ENCODE data around the gene MYO5B. TPM values are rescaled to one million over a fixed set of nuclear protein-coding genes. Genes with fewer than 3 reads are reported as not detected.

MYO5B gene
- total RNA-seq, 1 donor from 2014 or later: 0.20 TPM

- no peak for DNase-seq (ENCODE audit: low read depth, low spot score)
These were observed 42.0 kb downstream of the MYO5B start for GRCh38 chr18:50152900-50153299.

DNA sequence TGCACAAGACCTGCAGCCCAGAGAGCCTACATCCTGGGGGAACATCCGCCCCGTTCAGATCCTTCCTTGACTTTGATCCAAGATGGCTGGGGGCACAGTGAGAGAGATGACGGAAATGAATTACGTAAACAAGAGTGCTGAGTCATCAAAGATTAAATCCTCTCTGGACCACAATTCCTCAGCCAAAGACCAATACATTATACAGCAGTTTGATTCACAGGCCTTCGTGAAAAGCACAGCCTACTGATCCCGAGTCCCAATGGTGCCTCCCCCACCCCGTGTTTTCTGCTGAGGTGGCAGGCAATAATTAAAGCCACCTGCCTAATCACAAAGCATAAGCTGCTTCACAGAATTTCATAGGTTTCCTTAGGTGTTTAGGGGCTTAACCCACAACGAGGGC lies 43.0 kb downstream of the MYO5B start:
- DNase-seq (ENCODE audit: low read depth, low spot score): no peak

DNA sequence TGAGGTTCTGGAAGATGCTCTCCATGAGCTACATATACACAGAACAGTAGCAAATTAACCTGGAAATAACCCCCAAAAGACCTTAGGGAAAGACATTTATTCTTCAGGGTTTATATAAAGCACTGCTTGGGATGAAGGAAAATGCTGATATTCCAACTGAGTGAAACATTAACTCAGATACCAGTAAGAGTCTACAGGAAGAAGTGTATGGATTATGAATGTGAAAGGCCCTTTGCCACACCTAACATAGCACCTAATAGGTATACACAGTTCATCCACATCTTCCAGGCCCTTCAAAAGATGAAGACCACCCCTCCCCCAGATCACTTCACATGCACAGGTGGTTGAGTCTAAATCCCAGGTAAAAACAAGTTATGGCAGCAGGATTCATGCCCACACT lies 50.4 kb downstream of the MYO5B start:
- no peak for DNase-seq (ENCODE audit: low read depth, low spot score)

DNA sequence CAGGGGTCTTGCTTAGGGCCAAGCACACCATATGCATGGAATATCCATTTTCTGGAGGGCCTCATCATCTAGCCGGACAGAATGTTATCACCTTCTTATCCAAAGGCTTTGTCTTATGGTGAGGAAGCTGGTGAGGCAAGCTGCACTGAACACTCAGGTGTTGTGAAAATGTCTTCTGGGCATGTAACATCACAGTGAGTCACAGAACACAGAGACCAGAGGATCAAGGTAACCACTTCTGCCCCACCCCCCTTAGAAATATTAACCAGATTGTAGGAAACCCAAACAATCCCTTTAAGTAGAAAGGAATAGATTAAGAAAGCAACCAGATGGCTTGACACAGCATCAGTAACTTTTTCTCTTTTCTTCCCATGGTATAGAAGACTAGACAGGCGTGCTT lies 51.1 kb downstream of the MYO5B start:
- no peak for DNase-seq (ENCODE audit: low read depth, low spot score)

DNA sequence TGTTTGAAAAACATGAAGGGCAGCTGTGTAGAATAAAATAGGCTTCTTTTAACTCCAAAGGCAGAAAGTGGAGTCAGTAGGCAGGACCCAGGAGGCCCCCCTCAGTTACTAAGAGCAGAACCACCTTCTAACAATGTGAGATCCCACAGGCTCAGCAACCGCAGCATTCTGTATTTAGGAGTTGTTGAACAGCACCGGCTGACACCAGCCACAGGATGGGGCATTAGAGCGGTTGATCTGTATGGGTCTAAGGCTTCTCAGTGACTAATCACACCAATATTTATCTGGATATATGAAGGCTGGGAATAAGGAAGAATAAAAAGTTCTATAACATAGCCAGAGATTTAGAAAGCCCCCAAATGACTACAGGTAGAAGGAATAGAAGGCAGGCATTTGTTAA lies 51.7 kb downstream of the MYO5B start:
- no peak for DNase-seq (ENCODE audit: low read depth, low spot score)

- DNase-seq (ENCODE audit: low read depth, low spot score): no peak
These were observed 52.4 kb downstream of the MYO5B start for GRCh38 chr18:50142441-50143120.

DNA sequence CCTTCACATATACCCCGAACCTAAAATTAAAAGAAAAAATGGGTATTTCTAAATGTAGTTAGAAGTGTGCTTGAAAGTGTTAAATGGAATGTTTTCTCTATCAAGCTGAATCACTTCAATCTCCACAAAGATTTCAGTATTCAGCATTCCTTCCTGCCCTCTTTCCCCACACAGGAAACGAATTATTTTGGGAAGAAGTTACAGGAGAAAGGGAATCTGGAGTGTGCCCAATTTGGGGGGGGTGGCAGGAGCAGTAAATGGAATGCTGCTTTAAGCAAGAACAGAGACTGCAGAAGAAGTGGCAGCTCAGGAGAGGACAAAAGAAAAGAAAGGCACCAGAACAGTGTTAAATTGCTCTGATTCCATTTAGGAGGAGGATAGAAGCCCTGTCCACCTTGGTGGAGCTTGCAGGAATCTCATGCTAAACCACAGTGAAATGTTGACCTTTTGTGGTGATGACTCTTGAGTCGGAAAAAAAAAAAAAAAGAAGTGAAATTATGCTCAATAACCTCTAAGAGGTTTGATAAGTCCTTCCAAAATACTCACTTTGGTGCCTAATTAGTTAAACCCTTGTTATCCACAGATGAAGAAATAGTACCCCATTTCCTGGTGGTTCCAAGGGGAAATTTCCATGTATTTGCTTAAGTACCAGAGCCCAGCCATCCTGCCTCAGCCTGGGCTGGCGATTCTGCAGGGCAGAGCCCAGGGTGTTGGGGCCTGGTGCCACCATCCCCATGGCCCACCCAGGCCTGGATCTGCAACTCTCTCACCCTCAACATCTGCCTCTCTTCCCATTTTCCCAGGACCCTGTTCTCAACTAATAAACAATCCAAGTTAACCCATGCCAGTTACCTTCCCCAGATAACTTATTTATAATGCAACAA lies 56.5 kb downstream of the MYO5B start:
- DNase-seq (ENCODE audit: low read depth, low spot score): no peak

DNA sequence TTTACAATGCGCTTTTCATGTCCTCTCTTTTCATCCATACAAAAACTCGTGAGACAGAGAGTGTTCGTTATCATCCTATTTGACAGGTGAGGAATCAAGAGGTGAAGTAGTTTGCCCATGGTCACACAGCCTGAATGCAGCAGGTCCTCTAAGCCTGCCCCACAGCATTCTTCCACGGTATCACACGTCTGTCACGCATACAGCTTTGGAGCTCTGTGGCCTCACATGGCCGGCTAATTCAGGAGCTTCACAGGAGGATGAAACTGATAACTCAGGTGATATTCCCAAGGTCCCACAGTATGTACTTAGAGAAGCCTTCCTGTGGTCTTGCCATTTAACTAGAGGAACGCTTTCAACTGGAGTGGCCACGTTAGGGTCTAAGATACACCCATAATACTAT lies 59.0 kb downstream of the MYO5B start:
- no peak for DNase-seq (ENCODE audit: low read depth, low spot score)

- no peak for DNase-seq (ENCODE audit: low read depth, low spot score)
These were observed 61.4 kb downstream of the MYO5B start for GRCh38 chr18:50133526-50133925.

DNA sequence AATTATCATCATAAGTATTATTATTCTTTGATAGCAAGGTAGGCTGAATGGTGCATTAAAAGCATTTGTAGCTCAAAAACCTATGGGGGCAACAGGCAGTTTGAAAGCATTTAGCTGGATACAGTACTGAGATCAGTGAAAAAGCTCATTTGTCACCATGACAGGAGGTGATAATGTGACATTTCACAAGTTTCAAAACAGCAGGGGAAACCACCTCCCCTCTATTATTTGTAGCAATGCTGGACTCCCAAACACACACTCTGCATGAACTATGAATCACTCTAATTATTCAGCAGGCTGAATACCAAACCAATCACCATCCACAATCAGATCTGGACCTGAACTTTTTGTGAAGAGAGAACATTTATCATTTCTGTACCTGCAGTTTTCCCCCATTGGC lies 63.4 kb downstream of the MYO5B start:
- DNase-seq (ENCODE audit: low read depth, low spot score): no peak

GRCh38 chr18:50128506-50129271 lies 66.3 kb downstream of the MYO5B start:
- DNase-seq (ENCODE audit: low read depth, low spot score): no peak

- DNase-seq (ENCODE audit: low read depth, low spot score): no peak
These were observed 67.3 kb downstream of the MYO5B start for GRCh38 chr18:50127516-50128210.

DNA sequence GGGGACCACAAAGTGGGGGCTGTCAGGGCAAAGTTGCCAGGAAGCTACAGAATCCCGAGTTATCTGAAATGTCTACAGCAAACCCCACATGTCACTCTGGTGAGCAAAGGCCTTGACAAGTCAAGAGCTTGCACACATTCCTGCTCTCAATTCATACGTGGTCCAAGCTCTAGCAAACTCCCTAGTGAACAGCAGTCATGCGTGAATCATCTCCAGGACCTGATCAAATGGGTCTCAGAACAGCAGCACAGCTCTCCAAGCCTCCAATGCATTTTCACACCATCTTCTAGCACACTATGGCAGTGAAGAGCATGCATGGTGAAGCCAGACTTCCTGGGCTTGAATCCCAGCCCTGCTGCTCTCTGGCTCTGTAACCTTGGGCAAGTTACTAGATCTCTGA lies 68.5 kb downstream of the MYO5B start:
- no peak for DNase-seq (ENCODE audit: low read depth, low spot score)

DNA sequence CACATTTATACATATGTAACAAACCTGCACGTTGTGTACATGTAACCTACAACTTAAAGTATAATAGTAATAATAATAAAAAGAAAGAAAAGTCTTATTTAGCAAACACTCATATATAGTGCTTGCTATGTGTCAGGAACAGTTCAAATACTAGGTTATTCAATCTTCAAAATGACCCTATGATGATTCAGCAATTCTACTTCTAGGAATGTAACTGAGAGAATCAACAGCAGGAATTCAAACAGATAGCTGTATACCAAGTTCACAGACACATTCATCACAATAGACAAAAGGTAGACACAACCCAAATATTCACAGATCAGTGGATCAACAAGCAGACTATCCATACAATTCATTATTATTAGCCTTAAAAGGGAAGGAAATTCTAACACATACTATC lies 69.5 kb downstream of the MYO5B start:
- DNase-seq (ENCODE audit: low read depth, low spot score): no peak

- DNase-seq (ENCODE audit: low read depth, low spot score): no peak
These were observed 75.7 kb downstream of the MYO5B start for GRCh38 chr18:50119296-50119695.

- no peak for DNase-seq (ENCODE audit: low read depth, low spot score)
These were observed 77.1 kb downstream of the MYO5B start for GRCh38 chr18:50117863-50118262.

DNA sequence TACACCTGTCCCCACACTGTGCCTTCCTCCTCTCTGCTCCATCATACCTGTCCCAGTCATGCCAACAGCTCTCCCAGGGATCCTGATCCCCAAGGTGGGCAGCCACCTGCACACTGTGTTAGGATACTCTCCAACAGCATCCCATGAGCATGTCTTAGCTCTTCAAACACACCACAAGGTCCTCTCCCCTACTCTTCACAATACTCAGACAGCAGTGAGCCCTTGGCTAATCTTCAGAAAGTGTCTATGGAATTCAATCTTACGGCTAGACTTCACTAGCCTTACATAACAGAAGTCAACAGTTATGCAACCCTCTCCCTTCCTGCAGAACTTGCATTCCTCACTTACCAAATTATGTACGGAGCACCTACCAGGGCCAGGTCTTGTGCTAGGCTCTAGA lies 79.9 kb downstream of the MYO5B start:
- DNase-seq (ENCODE audit: low read depth, low spot score): no peak

GRCh38 chr18:50114448-50114847 lies 80.5 kb downstream of the MYO5B start:
- no peak for DNase-seq (ENCODE audit: low read depth, low spot score)

DNA sequence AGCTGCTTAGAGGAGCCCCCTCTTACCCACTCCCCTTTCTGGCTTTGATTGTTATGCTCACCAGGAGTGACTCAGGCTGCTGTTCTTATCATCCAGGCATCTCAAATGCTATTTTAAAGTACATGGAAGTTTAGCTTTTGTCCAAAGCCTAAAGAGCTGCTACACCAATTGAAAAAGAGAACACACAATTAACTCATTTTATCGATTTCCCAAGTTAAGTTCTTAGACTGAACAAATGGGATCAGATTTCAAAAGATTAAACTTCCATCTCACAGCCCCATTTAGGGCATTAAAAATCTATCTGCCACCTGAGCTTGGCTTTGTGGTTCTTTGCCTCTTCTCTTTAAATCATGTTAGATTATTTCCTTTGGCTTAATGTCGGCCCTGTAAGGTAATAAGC lies 81.2 kb downstream of the MYO5B start:
- DNase-seq (ENCODE audit: low read depth, low spot score): no peak

GRCh38 chr18:50111398-50111797 lies 83.5 kb downstream of the MYO5B start:
- no peak for DNase-seq (ENCODE audit: low read depth, low spot score)

- DNase-seq (ENCODE audit: low read depth, low spot score): no peak
These were observed 87.4 kb downstream of the MYO5B start for GRCh38 chr18:50107468-50107977.
